ENCODE results near the gene EYS.

DNA sequence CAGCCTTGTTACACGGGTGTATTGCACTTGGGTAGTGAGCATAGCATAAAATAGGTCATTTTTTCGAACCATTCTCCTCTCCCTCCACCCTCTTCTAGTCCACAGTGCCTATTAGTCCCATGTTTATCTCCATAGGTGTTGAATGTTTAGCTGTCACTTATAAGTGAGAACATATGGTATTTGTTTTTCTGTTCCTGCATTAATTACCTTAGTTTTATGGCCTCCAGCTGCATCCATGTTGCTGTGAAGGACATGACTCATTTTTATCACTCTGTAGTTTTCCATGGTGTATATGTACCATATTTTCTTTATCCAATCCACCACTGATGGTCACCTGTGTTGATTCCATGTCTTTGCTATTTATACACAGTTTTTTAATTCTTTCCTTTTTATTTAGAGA, 889.5 kb downstream of the EYS start:
- TF ChIP-seq ZNF274 (IDR thresholded peaks at IDR 0.05; ENCODE audit: low read depth, low read length) (no peak), YY1 (IDR thresholded peaks at IDR 0.05; ENCODE audit: insufficient read depth, insufficient read length) (no peak), SUZ12 (IDR thresholded peaks at IDR 0.05; ENCODE audit: extremely low read depth, insufficient read depth, insufficient read length) (no peak)
